K562 (cell line): ENCODE measurements around the gene LYST. TPM values are rescaled to one million over a fixed set of nuclear protein-coding genes. Genes with fewer than 3 reads are reported as not detected.

Experiments
- CBFA2T2 ChIP-seq: fragments of 450-650 bp; conservative IDR thresholded peaks from 2 replicates; pipeline ENCODE4 v1.6.1; 2017; ENCODE audit warnings: mild to moderate bottlenecking
- CCAR2 ChIP-seq: fragments of 200-400 bp; formaldehyde crosslinking; IDR thresholded peaks from 2 replicates; pipeline ENCODE4 v1.6.1; 2017; ENCODE audit warnings: mild to moderate bottlenecking, low read depth, low read length
- CHCHD3 ChIP-seq: fragments of 250-450 bp; sonication (Bioruptor Pico); IDR thresholded peaks from 2 replicates; pipeline ENCODE4 v2.1.2; 2022; ENCODE audit warnings: mild to moderate bottlenecking
- CTBP1 ChIP-seq: fragments of 450-650 bp; IDR thresholded peaks from 2 replicates; pipeline ENCODE4 v1.6.1; 2016; ENCODE audit warnings: borderline replicate concordance
- ERF ChIP-seq: fragments of 450-650 bp; formaldehyde crosslinking; IDR thresholded peaks from 2 replicates; pipeline ENCODE4 v1.4.0; 2020; ENCODE audit warnings: mild to moderate bottlenecking, mixed read lengths
- HDAC2 ChIP-seq: fragments of 450-650 bp; IDR thresholded peaks from 2 replicates; pipeline ENCODE4 v1.6.1; 2016; ENCODE audit warnings: mild to moderate bottlenecking
- HOXB6 ChIP-seq: fragments of 250-450 bp; sonication (Bioruptor Pico); IDR thresholded peaks from 2 replicates; pipeline ENCODE4 v1.5.1; 2022; ENCODE audit warnings: mild to moderate bottlenecking, borderline replicate concordance
- MED1 ChIP-seq: sonication (generic); formaldehyde crosslinking; IDR thresholded peaks from 2 replicates; pipeline ENCODE4 v1.8.1; 2023; ENCODE audit warnings: missing genetic modification reagents, borderline replicate concordance
- NFIC ChIP-seq: fragments of 450-650 bp; IDR thresholded peaks from 2 replicates; pipeline ENCODE4 v1.6.1; 2017; ENCODE audit warnings: mild to moderate bottlenecking, inconsistent platforms
- PCBP2 ChIP-seq: fragments of 200-400 bp; formaldehyde crosslinking; IDR thresholded peaks from 2 replicates; pipeline ENCODE4 v1.6.1; 2018; ENCODE audit warnings: low read length, low read depth, mild to moderate bottlenecking, moderate library complexity; ENCODE audit not compliant: poor library complexity, severe bottlenecking
- PRMT5 ChIP-seq: sonication (generic); formaldehyde crosslinking; IDR thresholded peaks from 2 replicates; pipeline ENCODE4 v1.5.0; 2020; ENCODE audit warnings: missing genetic modification reagents
- RFX1 ChIP-seq: fragments of 450-650 bp; IDR thresholded peaks from 2 replicates; pipeline ENCODE4 v1.6.1; 2016; ENCODE audit warnings: mild to moderate bottlenecking, moderate library complexity
- SMAD2 ChIP-seq: fragments of 150-350 bp; IDR thresholded peaks from 2 replicates; pipeline ENCODE4 v1.6.1; 2014; ENCODE audit warnings: low read depth, mild to moderate bottlenecking, low read length
- SMARCE1 ChIP-seq: fragments of 450-650 bp; IDR thresholded peaks from 2 replicates; pipeline ENCODE4 v1.7.1; 2016; ENCODE audit warnings: mild to moderate bottlenecking
- SUPT5H ChIP-seq: fragments of 450-650 bp; IDR thresholded peaks from 2 replicates; pipeline ENCODE4 v1.6.1; 2016
- TAF9B ChIP-seq: fragments of 450-650 bp; IDR thresholded peaks from 2 replicates; pipeline ENCODE4 v1.6.1; 2018; ENCODE audit warnings: mild to moderate bottlenecking; ENCODE audit not compliant: partially characterized antibody
- polyA plus RNA-seq, 8 experiments: library from polyadenylated mRNA; depleted of rRNA in 4 of 8; stranded (reverse) in 5 of 8; unstranded in 3 of 8; fragments of >200 nt; fragmentation: Nextera tagmentation in 2 of 8; fragmentation: Illumina TruSeq in 1 of 8; extraction: Ambion mirVana in 2 of 8; extraction: Trizol in 1 of 8; gene quantifications; 2 replicates each; pipeline versions ENCODE4 v1.2.1 to v1.2.3, GENCODE V29; 2011 to 2014; ENCODE audit warnings: inconsistent platforms in 1 of 8, missing spikeins in 1 of 8
- total RNA-seq, 7 experiments: library from RNA; depleted of rRNA in 6 of 7; stranded (reverse); fragments of >200 nt in 6 of 7; fragmentation: Illumina TruSeq in 2 of 7; extraction: Trizol in 2 of 7; gene quantifications; 2 replicates each; pipeline versions ENCODE4 v1.2.1 to v1.2.3, GENCODE V29; 2011 to 2021; ENCODE audit warnings: low replicate concordance in 1 of 7
- TF ChIP-seq, protein P1 (sequence below): sonication (generic); formaldehyde crosslinking; IDR thresholded peaks from 2 replicates; pipeline ENCODE4 v1.8.0; 2023; ENCODE audit warnings: mild to moderate bottlenecking, missing genetic modification reagents
- TF ChIP-seq, protein P2 (sequence below): fragments of 450-650 bp; IDR thresholded peaks from 2 replicates; pipeline ENCODE4 v1.6.1; 2016; ENCODE audit warnings: missing biosample characterization, missing genetic modification characterization
- TF ChIP-seq, protein P3 (sequence below): fragments of 450-650 bp; IDR thresholded peaks from 2 replicates; pipeline ENCODE4 v1.6.1; 2017; ENCODE audit warnings: antibody characterized with exemption
- TF ChIP-seq, protein P4 (sequence below): fragments of 250-450 bp; sonication (Bioruptor Pico); IDR thresholded peaks from 2 replicates; pipeline ENCODE4 v1.4.0; 2020; ENCODE audit warnings: mild to moderate bottlenecking
- TF ChIP-seq, protein P5 (sequence below): fragments of 450-650 bp; formaldehyde crosslinking; conservative IDR thresholded peaks from 2 replicates; pipeline ENCODE4 v1.4.0; 2022; ENCODE audit warnings: mild to moderate bottlenecking, missing genetic modification characterization

LYST gene
- total and polyA plus RNA-seq, 9 of the 15 experiments (the other 6 are each of a cell fraction or from before 2014, with no cell fraction given), result 0.73 to 2.4 (median 1.4) TPM

DNA sequence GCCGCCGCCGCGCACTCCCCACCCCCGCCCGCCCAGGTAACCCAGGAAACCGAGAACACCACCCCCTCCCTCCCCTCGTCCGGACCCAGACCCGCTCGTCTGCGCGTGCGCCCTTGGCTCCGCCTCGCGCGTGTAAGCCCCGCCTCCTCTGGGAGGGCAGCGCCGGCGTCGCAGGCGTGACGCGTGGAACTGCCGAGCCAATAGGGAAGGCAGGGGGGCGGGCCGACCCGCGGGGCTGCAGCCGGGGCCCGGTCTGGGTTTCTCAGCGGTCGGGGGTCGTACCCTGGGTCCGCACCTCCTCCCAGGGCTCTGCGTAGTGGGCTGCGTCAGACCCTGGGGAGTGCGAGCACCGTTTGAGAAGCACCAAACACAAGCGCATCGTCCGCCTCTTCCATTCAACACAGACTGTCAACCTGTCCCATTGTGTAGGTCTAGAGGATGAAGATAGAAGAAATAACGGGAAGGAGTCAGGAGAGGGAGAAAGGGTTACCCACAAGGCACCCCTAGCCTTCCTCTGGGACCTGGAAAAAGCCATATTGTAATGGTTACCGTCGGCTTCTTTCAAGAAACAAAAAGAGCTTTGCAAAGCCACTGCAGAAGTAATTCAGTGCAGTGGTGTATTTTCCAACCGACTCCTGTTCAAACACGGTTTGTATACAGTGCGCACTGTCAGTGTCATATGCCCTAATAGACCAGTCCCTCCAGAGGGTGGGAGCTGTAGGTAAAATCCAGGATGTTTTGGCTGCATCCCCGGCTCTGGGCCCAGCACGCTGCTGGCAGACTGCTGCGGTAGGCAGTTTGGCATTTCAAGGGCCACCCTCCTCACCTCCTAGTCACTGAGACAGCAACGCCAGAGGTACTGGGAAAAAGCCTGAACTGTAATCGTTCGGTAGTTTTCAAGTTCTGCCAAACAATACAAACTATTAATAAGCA lies 473 bp upstream of the LYST start (continued):
- peak; percentile 60; the same call in 1 of the 2 replicates for TF ChIP-seq CTBP1
- TF ChIP-seq HOXB6 (CRISPR knock-in tag), result no peak
- no peak for TF ChIP-seq ERF (CRISPR knock-in tag)
- TF ChIP-seq, protein P1, sequence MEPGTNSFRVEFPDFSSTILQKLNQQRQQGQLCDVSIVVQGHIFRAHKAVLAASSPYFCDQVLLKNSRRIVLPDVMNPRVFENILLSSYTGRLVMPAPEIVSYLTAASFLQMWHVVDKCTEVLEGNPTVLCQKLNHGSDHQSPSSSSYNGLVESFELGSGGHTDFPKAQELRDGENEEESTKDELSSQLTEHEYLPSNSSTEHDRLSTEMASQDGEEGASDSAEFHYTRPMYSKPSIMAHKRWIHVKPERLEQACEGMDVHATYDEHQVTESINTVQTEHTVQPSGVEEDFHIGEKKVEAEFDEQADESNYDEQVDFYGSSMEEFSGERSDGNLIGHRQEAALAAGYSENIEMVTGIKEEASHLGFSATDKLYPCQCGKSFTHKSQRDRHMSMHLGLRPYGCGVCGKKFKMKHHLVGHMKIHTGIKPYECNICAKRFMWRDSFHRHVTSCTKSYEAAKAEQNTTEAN (CRISPR knock-in tag), result no peak
- TF ChIP-seq, protein P2, sequence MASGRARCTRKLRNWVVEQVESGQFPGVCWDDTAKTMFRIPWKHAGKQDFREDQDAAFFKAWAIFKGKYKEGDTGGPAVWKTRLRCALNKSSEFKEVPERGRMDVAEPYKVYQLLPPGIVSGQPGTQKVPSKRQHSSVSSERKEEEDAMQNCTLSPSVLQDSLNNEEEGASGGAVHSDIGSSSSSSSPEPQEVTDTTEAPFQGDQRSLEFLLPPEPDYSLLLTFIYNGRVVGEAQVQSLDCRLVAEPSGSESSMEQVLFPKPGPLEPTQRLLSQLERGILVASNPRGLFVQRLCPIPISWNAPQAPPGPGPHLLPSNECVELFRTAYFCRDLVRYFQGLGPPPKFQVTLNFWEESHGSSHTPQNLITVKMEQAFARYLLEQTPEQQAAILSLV, result no peak
- TF ChIP-seq PCBP2, result no peak
- TF ChIP-seq, protein P3, sequence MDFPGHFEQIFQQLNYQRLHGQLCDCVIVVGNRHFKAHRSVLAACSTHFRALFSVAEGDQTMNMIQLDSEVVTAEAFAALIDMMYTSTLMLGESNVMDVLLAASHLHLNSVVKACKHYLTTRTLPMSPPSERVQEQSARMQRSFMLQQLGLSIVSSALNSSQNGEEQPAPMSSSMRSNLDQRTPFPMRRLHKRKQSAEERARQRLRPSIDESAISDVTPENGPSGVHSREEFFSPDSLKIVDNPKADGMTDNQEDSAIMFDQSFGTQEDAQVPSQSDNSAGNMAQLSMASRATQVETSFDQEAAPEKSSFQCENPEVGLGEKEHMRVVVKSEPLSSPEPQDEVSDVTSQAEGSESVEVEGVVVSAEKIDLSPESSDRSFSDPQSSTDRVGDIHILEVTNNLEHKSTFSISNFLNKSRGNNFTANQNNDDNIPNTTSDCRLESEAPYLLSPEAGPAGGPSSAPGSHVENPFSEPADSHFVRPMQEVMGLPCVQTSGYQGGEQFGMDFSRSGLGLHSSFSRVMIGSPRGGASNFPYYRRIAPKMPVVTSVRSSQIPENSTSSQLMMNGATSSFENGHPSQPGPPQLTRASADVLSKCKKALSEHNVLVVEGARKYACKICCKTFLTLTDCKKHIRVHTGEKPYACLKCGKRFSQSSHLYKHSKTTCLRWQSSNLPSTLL, result peak; percentile 91
- peak; percentile 95 for TF ChIP-seq SUPT5H
- TF ChIP-seq MED1, result no peak
- TF ChIP-seq NFIC, result peak; percentile 40; the same call in 1 of the 2 replicates
- TF ChIP-seq SMARCE1, result peak; percentile 27; the same call in 1 of the 2 replicates
- peak; percentile 65; the same call in 1 of the 2 replicates for TF ChIP-seq RFX1
- 0 out of 2 replicates have a peak, but pooled peaks have one; percentile 51 for TF ChIP-seq HDAC2
- TF ChIP-seq CHCHD3 (CRISPR knock-in tag), result 0 out of 2 replicates have a peak, but pooled peaks have one; percentile 27
- no peak for TF ChIP-seq SMAD2
- TF ChIP-seq CCAR2, result no peak
- no peak for TF ChIP-seq PRMT5
- TF ChIP-seq, protein P4, sequence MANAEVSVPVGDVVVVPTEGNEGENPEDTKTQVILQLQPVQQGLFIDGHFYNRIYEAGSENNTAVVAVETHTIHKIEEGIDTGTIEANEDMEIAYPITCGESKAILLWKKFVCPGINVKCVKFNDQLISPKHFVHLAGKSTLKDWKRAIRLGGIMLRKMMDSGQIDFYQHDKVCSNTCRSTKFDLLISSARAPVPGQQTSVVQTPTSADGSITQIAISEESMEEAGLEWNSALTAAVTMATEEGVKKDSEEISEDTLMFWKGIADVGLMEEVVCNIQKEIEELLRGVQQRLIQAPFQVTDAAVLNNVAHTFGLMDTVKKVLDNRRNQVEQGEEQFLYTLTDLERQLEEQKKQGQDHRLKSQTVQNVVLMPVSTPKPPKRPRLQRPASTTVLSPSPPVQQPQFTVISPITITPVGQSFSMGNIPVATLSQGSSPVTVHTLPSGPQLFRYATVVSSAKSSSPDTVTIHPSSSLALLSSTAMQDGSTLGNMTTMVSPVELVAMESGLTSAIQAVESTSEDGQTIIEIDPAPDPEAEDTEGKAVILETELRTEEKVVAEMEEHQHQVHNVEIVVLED, result peak; percentile 53; the same call in 1 of the 2 replicates
- peak; percentile 27 for TF ChIP-seq TAF9B
- TF ChIP-seq CBFA2T2, result no peak
- TF ChIP-seq, protein P5, sequence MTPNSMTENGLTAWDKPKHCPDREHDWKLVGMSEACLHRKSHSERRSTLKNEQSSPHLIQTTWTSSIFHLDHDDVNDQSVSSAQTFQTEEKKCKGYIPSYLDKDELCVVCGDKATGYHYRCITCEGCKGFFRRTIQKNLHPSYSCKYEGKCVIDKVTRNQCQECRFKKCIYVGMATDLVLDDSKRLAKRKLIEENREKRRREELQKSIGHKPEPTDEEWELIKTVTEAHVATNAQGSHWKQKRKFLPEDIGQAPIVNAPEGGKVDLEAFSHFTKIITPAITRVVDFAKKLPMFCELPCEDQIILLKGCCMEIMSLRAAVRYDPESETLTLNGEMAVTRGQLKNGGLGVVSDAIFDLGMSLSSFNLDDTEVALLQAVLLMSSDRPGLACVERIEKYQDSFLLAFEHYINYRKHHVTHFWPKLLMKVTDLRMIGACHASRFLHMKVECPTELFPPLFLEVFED, result 0 out of 2 replicates have a peak, but pooled peaks have one; percentile 22
